ENCODE results near the gene ITPR1.

Gene ITPR1

DNA sequence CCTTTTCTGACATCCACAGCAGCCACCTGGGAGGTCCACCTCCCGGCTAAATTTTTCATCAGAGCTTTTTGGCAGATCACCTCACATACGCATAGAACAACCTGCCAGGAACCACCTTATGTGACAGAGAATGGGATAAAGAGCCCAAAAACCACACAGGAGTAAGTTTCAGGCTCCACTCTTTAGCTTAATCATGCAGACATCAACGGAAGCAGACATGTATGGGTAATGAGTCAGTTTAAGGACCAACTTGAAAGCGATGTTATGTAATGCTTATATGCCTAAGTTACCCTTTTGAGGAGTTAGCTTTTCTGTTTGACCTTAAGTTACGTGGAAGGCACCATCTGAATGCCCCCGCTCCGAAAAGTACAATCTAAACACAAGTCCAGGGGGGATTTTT lies 302.8 kb downstream of the ITPR1 start:
- Histone ChIP-seq H3K27me3 (ENCODE audit: insufficient read depth, low read length) (no peaks in the 10 kb centered on the region), H2AFZ (ENCODE audit: low read length) (no peak overlapping the region), H3F3A (ENCODE audit: insufficient read depth, low read length) (no peaks in the 10 kb centered on the region), H4K20me1 (ENCODE audit: insufficient read depth, low read length) (no peaks in the 10 kb centered on the region), H3K36me3 (ENCODE audit: insufficient read depth, low read length) (no peaks in the 10 kb centered on the region), H3K79me2 (ENCODE audit: insufficient read depth, low read length) (no peaks in the 10 kb centered on the region), H3K4me1 (ENCODE audit: insufficient read depth, low read length, severe bottlenecking) (no peaks in the 10 kb centered on the region), H3K4me2 (ENCODE audit: low read length) (no peak overlapping the region), H3K9me2 (ENCODE audit: low read depth, low read length) (no peaks in the 10 kb centered on the region), H3K9ac (ENCODE audit: low read length) (no peak overlapping the region), H3K4me3 (ENCODE audit: low read depth, low read length, poor library complexity, severe bottlenecking) (no peak overlapping the region), H3K27ac (ENCODE audit: low read depth, low read length, poor library complexity, severe bottlenecking) (no peak overlapping the region), H3K9me3 (ENCODE audit: low read length) (no peaks in the 10 kb centered on the region)
- TF ChIP-seq, protein P1, sequence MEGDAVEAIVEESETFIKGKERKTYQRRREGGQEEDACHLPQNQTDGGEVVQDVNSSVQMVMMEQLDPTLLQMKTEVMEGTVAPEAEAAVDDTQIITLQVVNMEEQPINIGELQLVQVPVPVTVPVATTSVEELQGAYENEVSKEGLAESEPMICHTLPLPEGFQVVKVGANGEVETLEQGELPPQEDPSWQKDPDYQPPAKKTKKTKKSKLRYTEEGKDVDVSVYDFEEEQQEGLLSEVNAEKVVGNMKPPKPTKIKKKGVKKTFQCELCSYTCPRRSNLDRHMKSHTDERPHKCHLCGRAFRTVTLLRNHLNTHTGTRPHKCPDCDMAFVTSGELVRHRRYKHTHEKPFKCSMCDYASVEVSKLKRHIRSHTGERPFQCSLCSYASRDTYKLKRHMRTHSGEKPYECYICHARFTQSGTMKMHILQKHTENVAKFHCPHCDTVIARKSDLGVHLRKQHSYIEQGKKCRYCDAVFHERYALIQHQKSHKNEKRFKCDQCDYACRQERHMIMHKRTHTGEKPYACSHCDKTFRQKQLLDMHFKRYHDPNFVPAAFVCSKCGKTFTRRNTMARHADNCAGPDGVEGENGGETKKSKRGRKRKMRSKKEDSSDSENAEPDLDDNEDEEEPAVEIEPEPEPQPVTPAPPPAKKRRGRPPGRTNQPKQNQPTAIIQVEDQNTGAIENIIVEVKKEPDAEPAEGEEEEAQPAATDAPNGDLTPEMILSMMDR (IDR thresholded peaks at IDR 0.05; ENCODE audit: low read length): no peak
- no peak for TF ChIP-seq EZH2 (IDR thresholded peaks at IDR 0.05; ENCODE audit: borderline replicate concordance, low read length)

DNA sequence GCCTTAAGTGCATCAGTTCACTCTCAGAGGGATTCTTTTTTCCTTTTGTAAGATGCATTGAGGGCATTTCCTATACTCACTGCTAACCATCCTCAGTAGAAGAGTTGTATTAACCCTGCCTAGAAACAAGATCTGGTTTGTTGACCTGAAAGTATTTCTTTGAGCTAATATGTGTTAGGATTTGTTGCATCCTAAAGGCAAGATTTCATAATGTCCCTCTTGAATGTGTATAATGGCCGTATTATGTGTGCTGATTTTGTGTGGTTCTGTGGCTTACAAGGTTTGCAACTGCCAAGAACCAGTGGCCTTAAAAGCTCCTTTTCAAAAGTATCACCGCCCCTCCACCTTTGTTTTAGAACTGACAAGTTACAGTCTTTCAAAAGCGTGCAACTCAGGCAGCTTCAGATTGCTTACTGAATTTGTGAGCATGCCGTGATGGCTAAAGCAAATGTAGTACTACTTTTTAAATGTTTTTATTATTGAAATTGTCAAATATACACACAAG lies 304.1 kb downstream of the ITPR1 start:
- no peak overlapping the region for H3K4me3 ChIP-seq (ENCODE audit: low read depth, low read length, poor library complexity, severe bottlenecking)

DNA sequence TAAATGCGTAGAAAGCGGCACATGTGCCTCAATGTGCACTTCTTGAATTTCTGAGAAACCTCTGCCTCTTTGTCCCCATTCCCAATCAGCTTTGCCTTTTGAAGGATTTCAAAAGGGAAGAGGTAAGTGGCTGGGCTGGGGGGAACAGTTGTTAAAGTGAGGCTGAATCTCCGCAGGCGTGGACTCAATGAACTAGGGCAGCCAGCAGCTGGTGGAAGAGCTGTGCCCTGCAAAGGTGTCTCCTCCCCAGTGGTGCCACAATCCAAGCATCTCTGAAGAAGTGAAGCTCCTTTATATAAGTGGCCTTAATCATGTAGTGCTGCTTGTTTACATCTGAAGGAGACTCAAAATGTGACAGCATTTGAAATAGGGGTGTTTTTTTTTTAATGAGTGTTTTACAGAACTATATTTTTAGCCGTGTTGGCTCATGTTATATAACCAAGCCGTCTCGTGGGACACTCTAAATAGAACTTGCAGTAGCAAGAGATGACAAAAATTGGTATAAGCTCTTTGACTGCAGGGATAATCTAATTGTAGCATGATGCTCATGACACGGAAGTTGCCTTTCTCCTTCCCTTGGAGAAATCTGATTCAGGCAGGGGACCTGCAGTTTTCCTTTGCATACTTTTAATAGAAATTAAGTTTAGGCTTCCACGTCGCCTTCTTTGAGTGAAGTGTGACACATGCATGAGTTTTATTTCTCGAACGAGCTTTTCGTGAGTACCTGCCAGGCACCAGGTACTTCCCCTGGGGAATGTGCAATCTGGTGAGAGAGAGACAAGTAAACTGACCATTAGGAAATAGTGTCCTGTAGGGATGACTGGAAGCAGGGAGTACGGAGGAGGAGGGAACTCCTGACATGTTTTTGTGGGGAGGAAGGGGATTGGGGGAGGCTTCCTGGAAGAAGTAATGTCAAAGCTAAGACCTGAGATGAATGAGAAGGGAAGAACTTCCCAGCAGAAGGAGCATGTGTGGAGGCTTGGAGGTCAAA lies 306.4 kb downstream of the ITPR1 start:
- Histone ChIP-seq H3K4me3 (ENCODE audit: low read depth, low read length, poor library complexity, severe bottlenecking) (no peak overlapping the region), H3K9ac (ENCODE audit: low read length) (no peak overlapping the region), H3K79me2 (ENCODE audit: insufficient read depth, low read length) (no peaks in the 10 kb centered on the region), H3K36me3 (ENCODE audit: insufficient read depth, low read length) (no peaks in the 10 kb centered on the region), H3K9me2 (ENCODE audit: low read depth, low read length) (no peaks in the 10 kb centered on the region), H3K27ac (ENCODE audit: low read depth, low read length, poor library complexity, severe bottlenecking) (no peak overlapping the region), H3K4me1 (ENCODE audit: insufficient read depth, low read length, severe bottlenecking) (no peaks in the 10 kb centered on the region), H3K9me3 (ENCODE audit: low read length) (no peaks in the 10 kb centered on the region), H2AFZ (ENCODE audit: low read length) (no peak overlapping the region), H3F3A (ENCODE audit: insufficient read depth, low read length) (no peaks in the 10 kb centered on the region), H4K20me1 (ENCODE audit: insufficient read depth, low read length) (no peaks in the 10 kb centered on the region), H3K4me2 (ENCODE audit: low read length) (no peak overlapping the region), H3K27me3 (ENCODE audit: insufficient read depth, low read length) (no peaks in the 10 kb centered on the region)
- no peak for TF ChIP-seq EZH2 (IDR thresholded peaks at IDR 0.05; ENCODE audit: borderline replicate concordance, low read length)
- TF ChIP-seq, protein P1 (IDR thresholded peaks at IDR 0.05; ENCODE audit: low read length): no peak

More for the DNA sequence above, 304.1 kb downstream of the ITPR1 start:
- no peaks in the 10 kb centered on the region for H4K20me1 ChIP-seq (ENCODE audit: insufficient read depth, low read length)
- H2AFZ ChIP-seq (ENCODE audit: low read length): no peak overlapping the region
- TF ChIP-seq EZH2 (IDR thresholded peaks at IDR 0.05; ENCODE audit: borderline replicate concordance, low read length): no peak
- TF ChIP-seq, protein P1 (IDR thresholded peaks at IDR 0.05; ENCODE audit: low read length): no peak
- H3K27ac ChIP-seq (ENCODE audit: low read depth, low read length, poor library complexity, severe bottlenecking): no peak overlapping the region
- H3F3A ChIP-seq (ENCODE audit: insufficient read depth, low read length): no peaks in the 10 kb centered on the region
- H3K79me2 ChIP-seq (ENCODE audit: insufficient read depth, low read length): no peaks in the 10 kb centered on the region
- no peaks in the 10 kb centered on the region for H3K36me3 ChIP-seq (ENCODE audit: insufficient read depth, low read length)
- H3K4me2 ChIP-seq (ENCODE audit: low read length): no peak overlapping the region
- H3K9me2 ChIP-seq (ENCODE audit: low read depth, low read length): no peaks in the 10 kb centered on the region
- no peaks in the 10 kb centered on the region for H3K4me1 ChIP-seq (ENCODE audit: insufficient read depth, low read length, severe bottlenecking)
- H3K9ac ChIP-seq (ENCODE audit: low read length): no peak overlapping the region
- no peaks in the 10 kb centered on the region for H3K9me3 ChIP-seq (ENCODE audit: low read length)
- no peaks in the 10 kb centered on the region for H3K27me3 ChIP-seq (ENCODE audit: insufficient read depth, low read length)
